Common myeloid progenitor, CD34-positive (primary cell): ENCODE measurements around the gene TCF20.

Experiments used
- CTCF ChIA-PET: fragments of 350-600 bp; sonication (Branson Sonifier 250); formaldehyde crosslinking; loops from one replicate; lab custom pipeline; 2021; ENCODE audit warnings: antibody characterized with exemption; lab: Charles Lee
- POLR2A ChIA-PET: fragments of 350-600 bp; sonication (Branson Sonifier 250); formaldehyde crosslinking; loops from one replicate; lab custom pipeline; 2021; ENCODE audit warnings: antibody characterized with exemption; lab: Charles Lee
- DNase-seq, 3 donors: peaks; one replicate each; pipeline versions ENCODE4 v3.0.0 to v3.0.0-alpha.2; 2013
- H3K27ac ChIP-seq, 2 experiments: 1 replicate in 1 of 2; 2 replicates in 1 of 2; pipeline ENCODE4 v1.7.0; 2013; ENCODE audit warnings: inconsistent platforms in 2 of 2, low read length in 2 of 2, mild to moderate bottlenecking in 2 of 2, low read depth in 1 of 2, moderate library complexity in 1 of 2; ENCODE audit not compliant: severe bottlenecking in 2 of 2, insufficient read depth in 1 of 2, poor library complexity in 1 of 2
- H3K27me3 ChIP-seq, 5 experiments: replicated peaks in 2 of 5; 1 replicate in 3 of 5; 2 replicates in 2 of 5; pipeline versions ENCODE4 v1.6.1 to v1.7.0; 2013; ENCODE audit warnings: low read length in 4 of 5, mild to moderate bottlenecking in 2 of 5, moderate library complexity in 2 of 5, inconsistent platforms in 1 of 5; ENCODE audit not compliant: insufficient read depth in 5 of 5, control insufficient read depth in 4 of 5
- H3K36me3 ChIP-seq, 4 experiments: 1 replicate in 2 of 4; 2 replicates in 2 of 4; pipeline versions ENCODE4 v1.6.1 to v1.7.0; 2013; ENCODE audit warnings: low read length in 3 of 4, control low read depth in 1 of 4, mild to moderate bottlenecking in 1 of 4; ENCODE audit not compliant: control insufficient read depth in 4 of 4, insufficient read depth in 4 of 4
- H3K4me1 ChIP-seq, 4 experiments: 1 replicate in 3 of 4; 2 replicates in 1 of 4; pipeline versions ENCODE4 v1.6.1 to v1.7.1; 2013; ENCODE audit warnings: low read length in 3 of 4, mild to moderate bottlenecking in 3 of 4, control low read depth in 1 of 4, inconsistent platforms in 1 of 4, moderate library complexity in 1 of 4; ENCODE audit not compliant: control insufficient read depth in 4 of 4, insufficient read depth in 4 of 4; ENCODE audit errors: control extremely low read depth in 1 of 4
- H3K4me3 ChIP-seq, 7 experiments: 1 replicate in 4 of 7; 2 replicates in 3 of 7; pipeline versions ENCODE4 v1.5.1 to v1.7.0; 2013; ENCODE audit warnings: mild to moderate bottlenecking in 7 of 7, low read length in 6 of 7, moderate library complexity in 6 of 7, inconsistent platforms in 2 of 7, low read depth in 2 of 7, control low read depth in 1 of 7; ENCODE audit not compliant: insufficient read depth in 4 of 7, control insufficient read depth in 1 of 7; ENCODE audit errors: extremely low read depth in 1 of 7
- H3K9me3 ChIP-seq, 5 experiments: 1 replicate in 4 of 5; 2 replicates in 1 of 5; pipeline versions ENCODE4 v1.6.1 to v1.7.1; 2013; ENCODE audit warnings: low read length in 4 of 5, mild to moderate bottlenecking in 2 of 5, inconsistent platforms in 1 of 5, low read depth in 1 of 5, moderate library complexity in 1 of 5; ENCODE audit not compliant: control insufficient read depth in 4 of 5, insufficient read depth in 2 of 5; ENCODE audit errors: control extremely low read depth in 1 of 5
- WGBS: methylation state at CpG from one replicate; pipeline ENCODE4 v1.1.5; 2013; ENCODE audit not compliant: insufficient coverage; 5-methylcytosine and 5-hydroxymethylcytosine counted together

TCF20 gene

DNA sequence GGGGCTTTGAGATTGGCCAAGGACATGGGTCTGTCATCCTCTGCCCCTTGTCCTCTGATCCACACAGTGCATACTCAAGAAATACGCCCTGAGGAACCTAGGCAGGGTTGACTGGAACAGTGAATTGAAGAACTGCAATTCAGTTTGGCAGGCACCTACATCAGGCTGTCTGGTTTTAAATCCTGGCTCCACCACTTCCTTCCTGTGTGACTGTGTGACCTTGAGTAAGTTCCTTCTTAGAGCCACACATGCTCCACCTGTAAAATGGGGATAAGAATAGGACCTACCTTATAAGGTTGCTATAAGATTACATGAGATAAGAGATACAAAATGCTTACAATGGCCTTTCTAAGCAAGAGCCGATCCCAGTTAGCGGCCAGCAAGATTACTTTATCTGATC lies 15.8 kb upstream of the TCF20 start:
- Histone ChIP-seq H3K4me1 (peaks cover 0 to 30% (median 19%) of the 10 kb centered on the region in 4 experiments), H3K27me3 (peaks cover 0 to 39% (median 20%) of the 10 kb centered on the region in 5 experiments), H3K9me3 (no peaks in the 10 kb centered on the region), H3K27ac (no peak overlapping the region), H3K4me3 (no peak overlapping the region), H3K36me3 (no peaks in the 10 kb centered on the region)
- DNase-seq: peak in 2 of 3 donors; percentile 51 to 70
- POLR2A ChIA-PET: no interaction called here
- 71% methylated on average over 3 of the region's 3 CpGs for WGBS
- CTCF ChIA-PET: interaction anchor here (0.7 to 1.1 kb wide), 3 partner anchors 11 to 26 kb away, joined by 3 to 4 read pairs (median 3); no protein-coding TSS in a partner anchor

GRCh38 chr22:42285604-42286003 lies 15.2 kb upstream of the TCF20 start:
- Histone ChIP-seq H3K36me3 (no peaks in the 10 kb centered on the region), H3K9me3 (no peaks in the 10 kb centered on the region), H3K27ac (no peak overlapping the region), H3K27me3 (peaks cover 0 to 39% (median 20%) of the 10 kb centered on the region in 5 experiments), H3K4me3 (no peak overlapping the region), H3K4me1 (peaks cover 0 to 30% (median 19%) of the 10 kb centered on the region in 4 experiments)
- 100% methylated on average over 2 of the region's 5 CpGs for WGBS
- DNase-seq: no peak
- POLR2A ChIA-PET: no interaction called here
- CTCF ChIA-PET: interaction anchor here (0.7 to 1.1 kb wide), 3 partner anchors 12 to 27 kb away, joined by 3 to 4 read pairs (median 3); no protein-coding TSS in a partner anchor

DNA sequence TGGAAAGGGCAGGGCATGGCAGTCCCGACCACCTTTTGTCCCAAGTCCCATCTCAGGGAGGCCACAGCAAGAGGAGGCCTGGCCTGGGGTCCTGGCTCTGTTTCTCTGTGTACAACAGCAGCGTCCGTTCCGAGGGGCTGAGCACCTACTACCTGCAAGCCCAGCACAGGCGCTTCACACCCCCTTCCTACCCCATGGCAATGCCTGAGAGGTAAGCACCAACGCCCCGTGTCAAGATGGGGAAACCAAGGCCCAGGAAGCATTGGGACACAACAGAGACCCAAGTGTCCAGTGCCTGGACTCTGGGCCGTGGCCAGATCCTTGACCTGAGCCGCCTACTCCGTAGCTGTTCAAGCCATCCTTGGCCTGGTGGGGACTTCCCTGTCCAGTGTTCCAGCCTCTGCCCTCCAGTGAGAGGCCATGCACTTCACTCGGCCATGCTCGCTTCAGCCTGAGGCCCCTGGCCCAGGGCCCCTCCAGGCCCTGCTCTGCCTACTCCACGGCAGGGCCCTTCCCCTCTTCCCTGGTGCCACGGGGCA lies 14.3 kb upstream of the TCF20 start:
- ChIA-PET CTCF (interaction anchor here (1.6 kb wide), 1 partner anchor 8 kb away, joined by 3 read pairs; no protein-coding TSS in a partner anchor), POLR2A (no interaction called here)
- no peak overlapping the region for H3K27ac ChIP-seq
- peaks cover 0 to 42% (median 20%) of the 10 kb centered on the region in 5 experiments for H3K27me3 ChIP-seq
- DNase-seq: no peak
- WGBS: 89% methylated on average over 12 of the region's 14 CpGs
- H3K9me3 ChIP-seq: no peaks in the 10 kb centered on the region
- peaks cover 0 to 30% (median 19%) of the 10 kb centered on the region in 4 experiments for H3K4me1 ChIP-seq
- H3K36me3 ChIP-seq: no peaks in the 10 kb centered on the region
- H3K4me3 ChIP-seq: no peak overlapping the region

DNA sequence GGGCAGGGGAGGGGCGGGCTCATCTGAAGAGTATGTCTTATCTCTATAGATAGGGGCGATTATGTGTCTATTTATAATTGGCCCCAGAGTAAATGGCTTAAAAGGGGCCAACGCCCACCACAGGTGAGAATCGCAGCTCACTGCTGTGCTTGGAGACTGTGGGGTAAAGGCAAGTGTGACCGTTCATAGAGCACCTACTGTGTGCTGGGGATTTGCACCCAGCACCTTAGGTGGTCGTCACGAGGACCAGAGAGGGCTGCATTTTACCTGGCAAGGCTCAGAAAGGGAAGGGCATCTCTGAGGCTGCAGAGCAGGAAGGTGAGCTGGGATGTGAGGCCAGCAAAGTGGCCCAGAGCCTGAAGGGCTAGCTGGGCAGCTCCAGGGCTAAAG lies 13.7 kb upstream of the TCF20 start:
- ChIA-PET POLR2A (no interaction called here), CTCF (interaction anchor here (1.6 kb wide), 1 partner anchor 9 kb away, joined by 3 read pairs; no protein-coding TSS in a partner anchor)
- Histone ChIP-seq H3K27me3 (peaks cover 0 to 42% (median 21%) of the 10 kb centered on the region in 5 experiments), H3K4me3 (peak overlapping the region in 2 of 7 experiments; percentile 29 to 68), H3K27ac (no peak overlapping the region), H3K4me1 (peaks cover 0 to 30% (median 19%) of the 10 kb centered on the region in 4 experiments), H3K36me3 (no peaks in the 10 kb centered on the region), H3K9me3 (no peaks in the 10 kb centered on the region)
- DNase-seq: no peak
- WGBS: 38% methylated on average over 6 of the region's 7 CpGs

- H3K27me3 ChIP-seq: peaks cover 0 to 42% (median 21%) of the 10 kb centered on the region in 5 experiments
- DNase-seq: peak; percentile 50 to 74 (median 67)
- no peaks in the 10 kb centered on the region for H3K9me3 ChIP-seq
- ChIA-PET CTCF (interaction anchor here (1.6 kb wide), 1 partner anchor 9 kb away, joined by 3 read pairs; no protein-coding TSS in a partner anchor), POLR2A (no interaction called here)
- no peak overlapping the region for H3K27ac ChIP-seq
- H3K4me3 ChIP-seq: peak overlapping the region in 6 of 7 experiments; percentile 15 to 68 (median 44)
- H3K36me3 ChIP-seq: no peaks in the 10 kb centered on the region
- peaks cover 0 to 30% (median 19%) of the 10 kb centered on the region in 4 experiments for H3K4me1 ChIP-seq
- WGBS: 6% methylated on average over 51 of the region's 72 CpGs
These were observed 13.1 kb upstream of the TCF20 start for GRCh38 chr22:42283278-42284201.

- 51% methylated on average over 10 of the region's 14 CpGs for WGBS
- H3K4me3 ChIP-seq: no peak overlapping the region
- ChIA-PET CTCF (interaction anchor here (1.4 to 1.5 kb wide), 2 partner anchors 14 to 33 kb away, joined by 3 to 7 read pairs; no protein-coding TSS in a partner anchor), POLR2A (interaction anchor here (0.8 kb wide), 1 partner anchor 11 kb away, joined by 3 read pairs; no protein-coding TSS in a partner anchor)
- H3K36me3 ChIP-seq: no peaks in the 10 kb centered on the region
- no peaks in the 10 kb centered on the region for H3K9me3 ChIP-seq
- peaks cover 0 to 30% (median 19%) of the 10 kb centered on the region in 4 experiments for H3K4me1 ChIP-seq
- H3K27me3 ChIP-seq: peaks cover 0 to 42% (median 21%) of the 10 kb centered on the region in 5 experiments
- no peak for DNase-seq
- no peak overlapping the region for H3K27ac ChIP-seq
These were observed 12.5 kb upstream of the TCF20 start for GRCh38 chr22:42282943-42283277.
